Measurements from ENCODE around the gene PRKD3.

PRKD3 gene

DNA sequence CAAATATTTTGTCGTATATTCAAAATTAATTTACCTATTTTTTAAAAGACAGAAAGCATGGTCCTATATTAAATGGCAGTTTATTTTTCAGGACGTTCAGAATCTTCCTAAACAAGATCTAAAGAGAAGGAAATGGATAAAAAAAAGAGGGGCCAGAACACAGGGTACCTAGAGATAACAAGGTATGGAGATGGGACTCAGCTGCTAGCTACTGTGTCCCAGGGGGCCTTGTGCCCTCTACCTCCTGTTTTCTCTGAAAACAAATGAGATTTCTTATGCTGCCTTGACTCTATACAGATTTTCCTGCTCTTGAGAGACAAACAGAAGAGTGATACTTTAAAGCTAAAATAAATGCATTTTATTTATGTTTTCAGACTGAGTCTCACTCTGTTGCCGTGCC is 9.3 kb downstream of the PRKD3 start:
- Histone ChIP-seq H3K27me3 (ENCODE audit: insufficient read depth, low read length, poor library complexity) (no peaks in the 10 kb centered on the region), H3K79me2 (ENCODE audit: insufficient read depth, low read length) (peaks cover 100% of the 10 kb centered on the region), H3K36me3 (ENCODE audit: insufficient read depth, low read length) (peaks cover 24% of the 10 kb centered on the region), H4K20me1 (ENCODE audit: insufficient read depth, low read length) (peaks cover 47% of the 10 kb centered on the region; the same call in 1 of the 2 replicates), H3K4me3 (ENCODE audit: low read depth in 1 of 2, low read length in 2 of 2) (no peak overlapping the region), H3K4me1 (ENCODE audit: insufficient read depth, low read length) (peaks cover 32% of the 10 kb centered on the region; the same call in 1 of the 2 replicates), H3K4me2 (ENCODE audit: insufficient read depth, low read length) (peak overlapping the region; percentile 43; the same call in 1 of the 2 replicates), H3K27ac (ENCODE audit: low read length) (no peak overlapping the region), H2AFZ (ENCODE audit: low read depth, low read length) (no peak overlapping the region), H3K9ac (ENCODE audit: low read depth, low read length) (no peak overlapping the region), H3K9me3 (ENCODE audit: insufficient read depth, low read length, severe bottlenecking) (no peaks in the 10 kb centered on the region)
- TF ChIP-seq CTCF (IDR thresholded peaks at IDR 0.05; ENCODE audit: borderline replicate concordance, extremely low read depth, low read length, poor library complexity, severe bottlenecking) (no peak), EZH2 (IDR thresholded peaks at IDR 0.05; ENCODE audit: borderline replicate concordance, low read depth, low read length, severe bottlenecking) (no peak)
- ATAC-seq (ENCODE audit: insufficient read depth, low read depth), result no peak
- no peak for DNase-seq

GRCh38 chr2:37307500-37307899 is 17.1 kb downstream of the PRKD3 start:
- Histone ChIP-seq H3K9me3 (ENCODE audit: insufficient read depth, low read length, severe bottlenecking) (peaks cover 2% of the 10 kb centered on the region), H3K4me2 (ENCODE audit: insufficient read depth, low read length) (no peak overlapping the region), H3K27ac (ENCODE audit: low read length) (no peak overlapping the region), H3K36me3 (ENCODE audit: insufficient read depth, low read length) (peaks cover 10% of the 10 kb centered on the region; the same call in 1 of the 2 replicates), H3K4me3 (ENCODE audit: low read depth in 1 of 2, low read length in 2 of 2) (no peak overlapping the region), H2AFZ (ENCODE audit: low read depth, low read length) (no peak overlapping the region), H3K4me1 (ENCODE audit: insufficient read depth, low read length) (peaks cover 3% of the 10 kb centered on the region; the same call in 1 of the 2 replicates), H3K27me3 (ENCODE audit: insufficient read depth, low read length, poor library complexity) (no peaks in the 10 kb centered on the region), H3K79me2 (ENCODE audit: insufficient read depth, low read length) (peaks cover 99% of the 10 kb centered on the region), H4K20me1 (ENCODE audit: insufficient read depth, low read length) (peaks cover 44% of the 10 kb centered on the region), H3K9ac (ENCODE audit: low read depth, low read length) (no peak overlapping the region)
- TF ChIP-seq CTCF (IDR thresholded peaks at IDR 0.05; ENCODE audit: borderline replicate concordance, extremely low read depth, low read length, poor library complexity, severe bottlenecking), result no peak
- TF ChIP-seq EZH2 (IDR thresholded peaks at IDR 0.05; ENCODE audit: borderline replicate concordance, low read depth, low read length, severe bottlenecking), result no peak
- DNase-seq (no peak), ATAC-seq (ENCODE audit: insufficient read depth, low read depth) (no peak)

GRCh38 chr2:37306024-37306423 is 18.6 kb downstream of the PRKD3 start:
- no peak overlapping the region for H3K9ac ChIP-seq (ENCODE audit: low read depth, low read length)
- peaks cover 48% of the 10 kb centered on the region for H4K20me1 ChIP-seq (ENCODE audit: insufficient read depth, low read length)
- no peak overlapping the region for H3K4me2 ChIP-seq (ENCODE audit: insufficient read depth, low read length)
- TF ChIP-seq EZH2 (IDR thresholded peaks at IDR 0.05; ENCODE audit: borderline replicate concordance, low read depth, low read length, severe bottlenecking), result no peak
- no peak for TF ChIP-seq CTCF (IDR thresholded peaks at IDR 0.05; ENCODE audit: borderline replicate concordance, extremely low read depth, low read length, poor library complexity, severe bottlenecking)
- no peaks in the 10 kb centered on the region for H3K27me3 ChIP-seq (ENCODE audit: insufficient read depth, low read length, poor library complexity)
- no peak for ATAC-seq (ENCODE audit: insufficient read depth, low read depth)
- peaks cover 10% of the 10 kb centered on the region; the same call in 1 of the 2 replicates for H3K36me3 ChIP-seq (ENCODE audit: insufficient read depth, low read length)
- no peak overlapping the region for H3K27ac ChIP-seq (ENCODE audit: low read length)
- no peak for DNase-seq
- no peak overlapping the region for H2AFZ ChIP-seq (ENCODE audit: low read depth, low read length)
- H3K4me3 ChIP-seq (ENCODE audit: low read depth in 1 of 2, low read length in 2 of 2), result no peak overlapping the region
- peaks cover 99% of the 10 kb centered on the region for H3K79me2 ChIP-seq (ENCODE audit: insufficient read depth, low read length)
- H3K4me1 ChIP-seq (ENCODE audit: insufficient read depth, low read length), result no peaks in the 10 kb centered on the region
- peaks cover 2% of the 10 kb centered on the region for H3K9me3 ChIP-seq (ENCODE audit: insufficient read depth, low read length, severe bottlenecking)

All from DND-41 (cell line).